ENCODE results near the gene FOLR2.
"Not testable (repeated sequence)": the region's sequence is repeated elsewhere in the genome, so short reads cannot be mapped to it uniquely, and the experiment has no call there.

Gene FOLR2

DNA sequence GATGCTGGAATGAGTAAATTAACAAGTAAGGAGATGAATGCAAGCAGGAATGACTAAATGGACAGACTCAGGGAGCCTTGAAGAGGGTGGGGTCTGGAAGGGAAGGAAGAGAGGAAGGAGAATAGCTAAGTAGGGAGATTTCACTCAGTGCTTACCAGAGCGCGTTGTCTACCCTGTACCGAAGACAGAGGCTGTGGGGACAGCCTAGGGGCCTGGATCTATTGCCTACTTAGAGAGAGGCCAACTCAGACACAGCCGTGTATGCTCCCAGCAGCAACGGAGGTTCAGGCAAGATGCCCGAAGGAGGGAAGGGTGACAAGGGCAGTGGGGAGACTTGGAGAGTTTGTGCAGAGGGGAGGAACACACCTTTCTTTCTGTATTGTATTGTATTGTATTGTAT lies at the start of gene FOLR2:
Gene FOLR2 (plus strand): TSS at position 157 of the 400 bp plus-strand sequence. CDS start 1,791 bp downstream, outside the sequence.
- no peak for DNase-seq

DNA sequence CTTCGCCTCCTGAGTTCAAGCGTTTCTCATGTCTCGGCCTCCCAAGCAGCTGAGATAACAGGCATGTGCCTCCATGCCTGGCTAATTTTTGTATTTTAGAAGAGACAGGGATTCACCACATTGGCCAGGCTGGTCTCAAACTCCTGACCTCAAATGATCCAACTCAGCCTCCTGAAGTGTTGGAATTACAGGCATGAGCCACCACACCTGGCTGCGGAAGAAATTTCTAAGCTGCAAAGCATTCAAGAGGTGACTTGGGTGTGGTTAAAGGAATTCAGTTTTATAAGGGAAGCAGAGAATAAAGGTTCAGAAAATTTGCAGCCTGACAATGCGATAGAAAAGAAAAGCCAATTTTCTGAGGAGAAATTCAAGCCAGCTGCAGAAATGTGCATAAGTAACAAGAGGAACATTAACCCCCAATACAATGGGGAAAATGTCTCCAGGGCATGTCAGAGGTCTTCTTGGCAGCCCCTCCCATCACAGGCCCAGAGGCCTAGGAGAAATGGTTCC lies 47.5 kb upstream of the FOLR2 start:
- DNase-seq: not testable (repeated sequence)

DNA sequence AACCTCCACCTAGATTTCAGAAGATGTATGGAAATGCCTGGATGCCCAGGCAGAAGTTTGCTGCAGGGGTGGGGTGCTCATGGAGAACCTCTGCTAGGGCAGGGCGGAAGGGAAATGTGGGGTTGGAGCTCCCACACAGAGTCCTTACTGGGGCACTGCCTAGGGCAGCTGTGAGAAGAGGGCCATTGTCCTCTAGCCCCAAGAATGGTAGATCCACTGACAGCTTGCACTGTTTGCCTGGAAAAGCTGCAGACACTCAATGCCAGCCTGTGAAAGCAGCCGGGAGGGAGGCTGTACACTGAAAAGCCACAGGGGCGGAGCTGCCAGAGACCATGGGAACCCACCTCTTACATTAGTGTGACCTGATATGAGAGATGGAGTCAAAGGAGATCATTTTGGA lies 46.8 kb upstream of the FOLR2 start:
- DNase-seq: not testable (repeated sequence)

DNA sequence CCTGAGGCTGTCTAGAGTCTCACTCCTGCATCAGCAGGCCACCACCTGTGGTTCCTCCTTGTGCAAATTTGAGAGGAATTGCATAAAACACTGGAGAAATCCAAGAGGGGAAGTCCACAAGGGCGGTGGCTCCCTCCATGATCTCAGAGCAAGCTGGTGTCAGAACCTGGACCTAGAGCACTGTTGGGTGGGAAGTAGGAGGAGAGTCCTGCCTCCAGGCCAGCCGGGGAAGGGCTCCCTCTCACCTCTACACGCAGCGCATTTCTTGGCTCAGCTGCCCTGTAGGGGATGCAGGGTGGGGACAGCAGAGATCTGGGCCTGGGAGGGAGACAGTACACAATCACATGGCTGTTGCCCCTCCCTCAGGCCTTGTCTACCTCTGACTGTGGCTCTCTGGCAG lies 44.6 kb upstream of the FOLR2 start:
- DNase-seq: not testable (repeated sequence)

DNA sequence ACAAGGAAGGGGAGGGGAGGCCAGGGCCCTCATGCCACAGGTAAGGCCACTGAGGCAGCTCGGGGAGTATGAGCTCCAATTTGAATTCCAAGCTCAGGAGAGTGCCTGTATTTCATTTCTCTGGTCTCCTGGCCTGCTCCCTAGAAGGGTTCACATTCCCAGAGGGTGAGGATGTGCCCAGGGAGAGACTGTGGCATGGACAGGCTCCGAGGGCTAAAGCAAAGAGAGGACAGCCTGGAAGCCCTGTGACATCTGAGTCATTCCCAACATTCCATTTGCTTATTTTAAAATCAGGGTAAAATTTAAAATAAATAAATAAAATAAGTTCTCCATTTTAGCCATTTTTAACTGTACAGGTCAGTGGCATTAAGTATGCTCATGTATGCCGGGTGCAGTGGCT lies 43.3 kb upstream of the FOLR2 start:
- no peak for DNase-seq

DNA sequence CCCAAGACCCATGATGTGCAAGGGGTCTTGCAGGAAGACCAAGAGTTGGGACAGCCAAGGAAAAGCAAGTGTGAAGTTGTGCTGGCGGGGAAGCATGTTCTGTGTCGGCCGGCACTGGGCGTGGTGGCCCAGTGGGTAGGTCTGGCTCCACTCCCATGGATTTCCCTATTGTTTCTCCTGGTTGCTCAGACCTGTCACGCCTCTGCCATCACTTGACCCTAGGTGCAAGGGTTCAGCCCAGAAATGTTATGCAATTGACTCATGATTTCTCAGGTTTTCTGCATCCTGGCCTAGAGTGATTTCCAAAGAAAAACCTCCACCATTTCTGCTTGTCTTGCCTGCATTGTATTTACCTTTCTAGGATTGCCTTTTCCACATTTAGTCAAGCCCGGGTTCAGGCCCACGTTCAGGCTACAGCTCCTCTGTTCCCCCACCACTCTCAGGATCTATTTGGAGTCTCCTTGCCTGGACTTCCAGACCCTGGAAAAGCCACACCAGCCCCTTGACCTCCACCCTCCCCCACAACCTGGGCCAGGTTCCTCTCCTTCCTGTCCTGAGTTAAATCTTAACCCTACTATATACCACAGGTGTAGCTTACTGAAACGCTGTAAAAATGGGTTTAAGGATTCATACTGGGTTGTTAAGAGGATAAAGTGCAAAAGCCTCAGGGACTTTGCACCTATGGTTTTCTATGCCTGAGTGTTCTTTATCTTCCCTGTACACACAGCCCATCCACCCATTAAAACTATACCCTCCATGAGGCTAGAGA lies 42.1 kb upstream of the FOLR2 start:
- DNase-seq: no peak

DNA sequence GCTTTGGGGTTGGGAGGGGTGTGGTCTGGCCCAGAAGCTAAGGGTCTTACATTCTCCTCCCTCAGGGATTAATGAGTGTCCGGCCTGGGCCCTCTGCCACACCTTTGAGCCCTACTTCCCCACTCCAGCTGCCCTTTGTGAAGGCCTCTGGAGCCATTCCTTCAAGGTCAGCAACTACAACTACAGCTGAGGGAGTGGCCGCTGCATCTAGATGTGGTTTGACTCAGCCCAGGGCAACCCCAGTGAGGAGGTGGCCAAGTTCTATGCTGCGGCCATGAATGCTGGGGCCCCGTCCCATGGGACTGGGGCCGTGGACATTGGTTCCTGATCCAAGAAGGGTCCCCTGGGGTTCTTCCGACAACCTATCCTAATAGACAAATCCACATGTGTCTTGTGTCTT lies 38.9 kb upstream of the FOLR2 start:
- DNase-seq: no peak

DNA sequence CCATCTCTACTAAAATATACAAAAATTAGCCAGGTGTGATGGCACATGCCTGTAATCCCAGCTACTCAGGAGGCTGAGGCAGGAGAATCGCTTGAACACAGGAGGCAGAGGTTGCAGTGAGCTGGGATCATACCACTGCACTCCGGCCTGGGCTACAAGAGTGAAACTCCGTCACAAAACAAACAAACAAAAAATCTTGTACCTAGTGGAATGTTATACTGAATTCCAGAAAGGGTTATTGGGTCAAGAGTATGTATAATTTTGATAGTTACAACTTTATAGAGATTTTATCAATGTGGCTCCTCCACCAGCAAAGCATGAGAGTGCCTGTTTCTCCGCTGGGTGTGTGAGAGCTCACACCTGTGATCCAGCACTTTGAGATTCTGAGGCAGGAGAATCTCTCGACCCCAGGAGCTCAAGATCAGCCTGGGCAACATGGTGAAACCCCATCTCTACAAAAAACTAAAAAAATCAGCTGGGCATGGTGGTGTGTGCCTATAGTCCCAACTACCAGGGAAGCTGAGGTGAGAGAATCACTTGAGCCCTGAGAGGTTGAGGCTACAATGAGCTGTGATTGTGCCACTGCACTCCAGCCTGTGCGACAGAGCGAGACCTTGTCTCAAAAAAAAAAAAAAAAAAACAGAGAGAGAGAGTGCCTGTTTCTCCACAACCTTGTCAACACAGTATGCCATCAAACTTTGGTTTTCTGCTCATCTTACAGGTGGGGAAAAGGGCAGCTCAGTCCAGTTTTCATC lies 37.4 kb upstream of the FOLR2 start:
- DNase-seq: no peak

DNA sequence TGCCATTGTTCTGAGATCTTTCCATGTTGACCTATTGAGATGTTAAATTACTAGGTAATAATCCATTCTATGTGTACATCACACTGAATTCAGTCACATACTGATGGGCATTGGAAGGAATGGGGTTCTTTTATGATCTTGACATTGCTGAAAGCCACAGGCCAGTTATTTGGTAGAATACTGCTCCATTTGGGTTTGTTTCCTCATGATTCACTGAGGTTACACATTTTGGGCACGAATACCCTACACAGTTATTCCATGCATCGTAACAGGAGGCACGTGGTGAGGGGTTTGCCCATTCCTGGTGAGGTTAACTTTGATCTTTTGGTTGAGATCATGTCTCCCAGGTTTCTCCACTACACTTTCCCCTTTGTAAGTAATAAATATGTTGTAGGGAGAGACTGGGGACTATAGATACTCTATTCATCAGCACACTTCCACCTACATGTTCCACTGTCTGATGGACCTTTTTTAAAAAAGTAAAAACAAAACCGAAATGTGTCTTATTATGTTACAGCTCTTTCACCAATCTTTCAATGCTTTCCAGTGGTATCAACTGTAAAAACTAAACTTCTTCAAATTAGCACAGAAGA lies 36.7 kb upstream of the FOLR2 start:
- DNase-seq: no peak

DNA sequence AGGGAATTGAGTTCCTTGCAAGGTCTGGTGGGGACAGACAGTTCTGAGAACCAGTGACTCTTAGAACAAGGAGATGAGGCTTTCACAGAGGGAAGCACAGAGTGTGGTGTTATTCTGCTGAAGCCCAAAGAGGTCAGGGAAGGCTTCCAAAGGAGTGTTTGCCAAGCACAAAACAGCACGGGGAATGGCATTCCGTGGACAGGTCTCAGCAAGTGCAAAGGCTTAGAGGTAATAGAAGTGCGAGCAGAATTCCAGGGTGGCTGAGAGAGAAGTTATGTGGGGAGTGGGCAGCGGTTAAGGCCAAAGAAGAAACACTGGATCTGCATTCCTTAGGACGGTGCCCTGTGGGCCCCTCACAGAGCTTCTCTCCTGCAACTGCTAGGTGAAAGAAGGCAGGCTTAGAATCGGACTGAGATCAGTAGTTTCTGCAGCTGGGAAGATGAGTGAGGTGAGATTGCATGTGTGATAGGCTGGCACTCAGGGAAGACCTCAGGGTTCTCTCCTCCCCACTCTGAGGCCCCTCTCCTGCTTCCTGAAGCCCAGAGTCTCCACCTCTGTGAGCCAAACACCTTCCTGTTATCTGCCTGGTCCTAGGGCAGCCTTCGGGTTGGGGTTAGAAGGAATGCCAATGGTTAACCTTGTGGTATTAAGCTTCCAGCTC lies 35.6 kb upstream of the FOLR2 start:
- not testable (repeated sequence) for DNase-seq

DNA sequence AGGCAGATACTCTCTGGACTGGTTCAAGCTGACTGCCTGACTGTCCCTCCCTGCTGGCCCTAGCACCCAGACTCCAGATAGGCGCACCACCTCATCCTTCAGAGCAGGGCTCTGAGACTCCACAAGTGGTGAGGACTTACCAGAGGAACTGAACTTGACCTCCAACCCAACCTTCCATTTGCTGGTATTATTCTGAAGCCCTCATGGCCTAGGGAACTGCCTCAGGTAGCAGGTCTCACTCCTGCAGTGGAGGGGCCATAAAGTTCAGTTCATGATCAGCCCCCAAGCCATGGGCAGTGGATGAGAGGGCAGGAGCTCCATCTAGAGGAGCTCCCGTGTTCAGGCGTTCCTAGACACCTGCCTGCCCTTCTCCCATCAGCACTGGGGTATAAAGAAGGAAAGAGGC lies 35.0 kb upstream of the FOLR2 start:
- DNase-seq: not testable (repeated sequence)

DNA sequence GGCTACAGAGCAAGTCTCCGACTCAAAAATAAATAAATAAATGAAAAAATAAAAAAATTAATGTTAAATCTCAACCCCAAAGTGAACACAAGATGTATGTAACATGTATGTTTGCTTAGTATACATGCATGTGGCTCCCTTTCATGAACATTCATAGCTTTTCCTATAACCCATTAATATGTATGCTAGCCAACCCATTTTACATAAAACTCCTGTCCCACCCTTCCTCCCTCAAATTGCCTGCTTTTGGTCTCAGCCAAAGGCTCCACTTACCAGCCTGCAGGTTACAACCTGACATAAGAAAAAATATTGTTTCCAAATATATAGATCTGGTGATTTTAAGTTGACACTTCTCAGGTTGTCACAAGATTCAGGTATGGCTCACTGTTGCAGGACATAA lies 28.3 kb upstream of the FOLR2 start:
- no peak for DNase-seq

DNA sequence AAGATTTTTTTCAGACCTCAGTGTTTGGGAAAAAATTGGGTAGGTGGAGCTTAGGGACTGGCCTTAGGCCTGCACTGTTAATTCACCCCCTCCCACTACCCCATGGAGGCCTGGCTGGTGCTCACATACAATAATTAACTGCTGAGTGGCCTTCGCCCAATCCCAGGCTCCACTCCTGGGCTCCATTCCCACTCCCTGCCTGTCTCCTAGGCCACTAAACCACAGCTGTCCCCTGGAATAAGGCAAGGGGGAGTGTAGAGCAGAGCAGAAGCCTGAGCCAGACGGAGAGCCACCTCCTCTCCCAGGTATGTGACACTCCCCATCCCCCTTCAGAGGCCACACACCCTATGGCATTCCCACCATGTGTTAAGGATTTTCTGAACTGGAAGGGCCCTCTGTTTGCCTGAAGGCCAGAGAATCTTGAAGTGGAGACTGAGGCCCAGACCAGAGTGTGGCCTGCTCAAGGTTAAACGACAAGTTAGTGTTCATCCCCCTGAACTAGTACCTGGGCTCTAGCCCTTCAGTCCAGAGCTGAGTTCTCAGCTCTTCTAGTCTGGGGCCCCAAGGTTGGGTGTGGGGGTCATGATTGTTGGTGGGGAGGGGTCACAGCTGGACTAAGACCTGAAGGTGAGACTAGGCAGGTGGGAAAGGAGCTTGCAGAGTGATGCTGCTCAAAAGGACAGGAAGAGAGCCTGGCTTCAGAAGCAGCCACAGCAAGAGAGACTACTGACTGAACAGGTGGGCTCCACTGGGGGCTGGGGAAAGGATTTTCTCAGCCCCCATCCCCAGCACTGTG lies 26.9 kb upstream of the FOLR2 start:
- no peak for DNase-seq

DNA sequence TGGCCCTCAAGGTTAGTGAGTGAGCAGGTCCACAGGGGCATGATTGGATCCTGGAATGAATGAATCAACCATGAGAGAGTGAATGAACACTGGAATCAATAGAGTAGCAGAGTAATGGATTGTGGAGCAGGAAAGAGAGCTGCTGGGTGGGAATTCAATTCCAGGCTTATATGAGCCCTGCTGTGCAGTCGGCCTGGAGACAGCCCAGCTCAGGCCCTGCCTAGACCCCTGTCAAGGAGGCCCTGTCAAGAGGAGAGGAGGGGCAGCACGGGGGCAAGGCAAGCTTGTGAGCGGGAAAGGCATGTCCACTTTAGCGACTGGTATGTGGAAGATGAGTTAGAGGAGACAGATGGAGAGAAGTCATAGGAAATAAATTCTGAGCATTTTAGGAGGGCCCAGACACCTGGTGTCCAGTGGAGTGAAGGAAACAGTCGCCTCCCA lies 25.9 kb upstream of the FOLR2 start:
- no peak for DNase-seq

DNA sequence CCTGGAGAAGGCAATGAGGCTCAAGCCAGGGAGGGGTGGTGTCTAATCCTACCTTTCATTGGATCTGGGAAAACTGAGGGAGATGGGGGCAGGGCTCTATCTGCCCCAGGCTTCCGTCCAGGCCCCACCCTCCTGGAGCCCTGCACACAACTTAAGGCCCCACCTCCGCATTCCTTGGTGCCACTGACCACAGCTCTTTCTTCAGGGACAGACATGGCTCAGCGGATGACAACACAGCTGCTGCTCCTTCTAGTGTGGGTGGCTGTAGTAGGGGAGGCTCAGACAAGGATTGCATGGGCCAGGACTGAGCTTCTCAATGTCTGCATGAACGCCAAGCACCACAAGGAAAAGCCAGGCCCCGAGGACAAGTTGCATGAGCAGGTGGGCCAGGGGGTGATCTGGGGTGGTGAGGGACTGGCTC lies 24.6 kb upstream of the FOLR2 start, which contains the start of gene FOLR1:
Gene FOLR1 (plus strand): TSS at position 180 of the 421 bp plus-strand sequence. CDS start 34 bp downstream, at position 214.
- DNase-seq: no peak

DNA sequence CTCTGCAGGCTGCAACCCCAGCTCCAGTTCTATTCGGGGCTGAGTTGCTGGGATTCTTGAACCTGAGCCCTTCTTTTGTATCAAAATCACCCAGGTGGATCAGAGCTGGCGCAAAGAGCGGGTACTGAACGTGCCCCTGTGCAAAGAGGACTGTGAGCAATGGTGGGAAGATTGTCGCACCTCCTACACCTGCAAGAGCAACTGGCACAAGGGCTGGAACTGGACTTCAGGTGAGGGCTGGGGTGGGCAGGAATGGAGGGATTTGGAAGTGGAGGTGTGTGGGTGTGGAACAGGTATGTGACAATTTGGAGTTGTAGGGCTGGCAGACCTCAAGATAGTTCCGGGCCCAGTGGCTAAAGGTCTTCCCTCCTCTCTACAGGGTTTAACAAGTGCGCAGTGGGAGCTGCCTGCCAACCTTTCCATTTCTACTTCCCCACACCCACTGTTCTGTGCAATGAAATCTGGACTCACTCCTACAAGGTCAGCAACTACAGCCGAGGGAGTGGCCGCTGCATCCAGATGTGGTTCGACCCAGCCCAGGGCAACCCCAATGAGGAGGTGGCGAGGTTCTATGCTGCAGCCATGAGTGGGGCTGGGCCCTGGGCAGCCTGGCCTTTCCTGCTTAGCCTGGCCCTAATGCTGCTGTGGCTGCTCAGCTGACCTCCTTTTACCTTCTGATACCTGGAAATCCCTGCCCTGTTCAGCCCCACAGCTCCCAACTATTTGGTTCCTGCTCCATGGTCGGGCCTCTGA lies 20.9 kb upstream of the FOLR2 start:
- no peak for DNase-seq

DNA sequence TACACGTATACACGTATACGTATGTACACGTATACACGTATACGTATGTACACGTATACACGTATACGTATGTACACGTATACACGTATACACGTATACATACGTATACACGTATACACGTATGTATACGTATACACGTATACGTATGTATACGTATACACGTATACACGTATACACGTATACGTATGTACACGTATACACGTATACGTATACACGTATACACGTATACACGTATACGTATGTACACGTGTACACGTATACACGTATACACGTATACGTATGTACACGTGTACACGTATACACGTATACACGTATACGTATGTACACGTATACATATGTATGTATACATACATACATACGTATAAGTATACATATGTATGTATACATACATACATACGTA lies 15.1 kb upstream of the FOLR2 start:
- not testable (repeated sequence) for DNase-seq

DNA sequence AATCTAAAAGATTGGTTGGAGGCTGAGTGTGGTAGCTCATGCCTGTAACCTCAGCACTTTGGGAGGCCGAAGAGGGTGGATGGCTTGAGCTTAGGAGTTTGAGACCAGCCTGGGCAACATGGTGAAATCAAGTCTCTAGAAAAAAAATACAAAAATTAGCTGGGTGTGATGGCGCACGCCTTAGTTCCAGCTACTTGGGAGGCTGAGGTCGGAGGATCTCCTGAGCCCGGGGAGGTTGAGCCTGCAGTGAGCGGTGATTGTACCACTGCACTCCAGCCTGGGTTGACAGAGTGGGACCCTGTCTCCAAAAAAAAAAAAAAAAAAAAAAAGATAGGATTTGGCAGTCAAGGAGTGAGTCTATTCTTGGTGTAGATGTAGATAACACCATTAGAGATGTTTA lies 14.0 kb upstream of the FOLR2 start:
- DNase-seq: no peak

DNA sequence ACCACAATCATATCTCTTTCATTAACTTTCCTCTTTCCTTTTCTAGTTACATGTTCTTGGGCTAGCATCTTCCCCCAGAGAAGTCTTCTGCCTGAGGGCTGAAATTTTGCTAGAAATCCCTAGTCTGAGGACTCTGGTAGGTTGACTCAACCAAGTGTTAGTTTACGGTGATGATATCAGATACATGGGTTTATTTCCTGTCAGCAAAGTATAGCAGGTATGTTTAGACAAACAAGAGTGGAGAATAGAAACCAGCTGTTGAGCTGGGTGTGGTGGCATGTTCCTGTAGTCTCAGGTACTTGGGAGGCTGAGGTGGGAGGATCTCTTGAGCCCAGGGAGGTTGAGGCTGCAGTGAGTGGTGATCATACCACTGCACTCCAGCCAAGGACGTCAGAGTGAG lies 13.4 kb upstream of the FOLR2 start:
- DNase-seq: no peak

DNA sequence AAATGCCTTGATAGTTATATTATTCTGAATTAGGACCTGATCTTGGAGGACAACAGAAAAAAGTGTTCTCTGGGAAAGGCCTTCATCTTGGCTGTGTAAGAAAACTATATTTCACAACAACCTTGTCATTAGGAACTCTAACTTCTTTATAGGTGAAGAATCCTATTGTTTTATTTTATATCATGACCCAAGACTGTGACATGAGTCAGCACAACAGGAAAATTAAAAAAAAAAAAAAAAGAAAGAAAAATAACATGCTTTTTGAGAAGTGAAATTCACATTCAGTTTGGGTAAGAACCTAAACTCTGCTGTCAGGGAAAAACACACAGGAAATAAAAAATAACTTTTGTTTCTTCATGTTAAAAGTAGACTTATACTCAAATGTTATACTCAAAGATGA lies 11.7 kb upstream of the FOLR2 start:
- no peak for DNase-seq

DNA sequence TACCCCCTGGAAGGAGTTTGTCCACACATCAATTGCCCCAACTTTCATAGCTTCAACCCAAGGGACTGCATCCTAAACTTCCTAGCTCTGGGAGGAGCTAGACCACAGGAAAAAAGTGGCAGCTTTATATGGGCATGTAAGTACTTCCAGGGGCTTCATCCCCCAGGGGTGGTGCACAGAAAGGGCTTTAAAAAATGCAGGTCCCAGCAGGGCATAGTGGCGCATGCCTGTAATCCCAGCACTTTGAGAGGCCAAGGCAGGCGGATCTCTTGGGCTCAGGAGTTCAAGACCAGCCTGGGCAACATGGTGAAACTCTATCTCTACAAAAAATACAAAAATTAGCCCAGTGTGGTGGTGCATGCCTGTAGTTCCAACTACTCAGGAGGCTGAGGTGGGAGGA lies 9.8 kb upstream of the FOLR2 start:
- DNase-seq: not testable (repeated sequence)
